HepG2 (cell line): Measurements from ENCODE around the gene ADCY10. TPM values are rescaled to one million over a fixed set of nuclear protein-coding genes. Genes with fewer than 3 reads are reported as not detected.

Source experiments
- FOXK2 ChIP-seq: fragments of 450-650 bp; IDR thresholded peaks from 2 replicates; pipeline ENCODE4 v1.6.1; 2016
- JARID2 ChIP-seq: sonication (generic); formaldehyde crosslinking; IDR thresholded peaks from 2 replicates; pipeline ENCODE4 v1.8.1; 2023; ENCODE audit warnings: missing genetic modification reagents, inconsistent platforms; ENCODE audit not compliant: insufficient replicate concordance
- KDM5B ChIP-seq: sonication (generic); formaldehyde crosslinking; IDR thresholded peaks from 2 replicates; pipeline ENCODE4 v1.4.0; 2020; ENCODE audit warnings: missing genetic modification reagents, mild to moderate bottlenecking, borderline replicate concordance
- SNAI1 ChIP-seq: sonication (generic); formaldehyde crosslinking; IDR thresholded peaks from 2 replicates; pipeline ENCODE4 v1.5.0; 2020; ENCODE audit warnings: mild to moderate bottlenecking, missing genetic modification reagents, borderline replicate concordance
- SP1 ChIP-seq, 2 experiments: fragments of 450-650 bp in 1 of 2; sonication (generic) in 1 of 2; formaldehyde crosslinking in 1 of 2; IDR thresholded peaks; 2 replicates each; pipeline versions ENCODE4 v1.4.0 to v1.6.1; 2016 to 2020; ENCODE audit warnings: missing genetic modification reagents in 1 of 2
- YY1 ChIP-seq: IDR thresholded peaks from 2 replicates; pipeline ENCODE4 v1.6.1; 2011; ENCODE audit warnings: low read length, low read depth, moderate library complexity, mild to moderate bottlenecking; ENCODE audit not compliant: insufficient read depth, insufficient replicate concordance
- ZNF335 ChIP-seq: sonication (generic); formaldehyde crosslinking; IDR thresholded peaks from 2 replicates; pipeline ENCODE4 v1.4.0; 2020; ENCODE audit warnings: missing genetic modification reagents
- ZNF556 ChIP-seq: sonication (generic); formaldehyde crosslinking; IDR thresholded peaks from 2 replicates; pipeline ENCODE4 v1.4.0; 2020; ENCODE audit warnings: mild to moderate bottlenecking, missing genetic modification reagents, borderline replicate concordance
- ZSCAN22 ChIP-seq: sonication (generic); formaldehyde crosslinking; IDR thresholded peaks from 2 replicates; pipeline ENCODE4 v1.4.0; 2020; ENCODE audit warnings: mild to moderate bottlenecking, missing genetic modification reagents
- polyA plus RNA-seq, 8 experiments: library from polyadenylated mRNA; depleted of rRNA in 3 of 8; stranded (reverse) in 7 of 8; unstranded in 1 of 8; fragments of >200 nt; fragmentation: Illumina TruSeq in 4 of 8; extraction: Trizol in 4 of 8; gene quantifications; 2 replicates each; pipeline versions ENCODE4 v1.2.1 to v1.2.3, GENCODE V29; 2011 to 2016; ENCODE audit warnings: low read depth in 4 of 8, missing spikeins in 1 of 8, mixed read lengths in 1 of 8; ENCODE audit not compliant: insufficient read depth in 1 of 8
- total RNA-seq, 5 experiments: library from RNA; depleted of rRNA; stranded (reverse); fragments of >200 nt; fragmentation: Illumina TruSeq; extraction: Trizol; gene quantifications; 2 replicates each; pipeline ENCODE4 v1.2.3, GENCODE V29; 2016; ENCODE audit warnings: low read depth in 1 of 5
- TF ChIP-seq, protein P1 (sequence below): IDR thresholded peaks from 2 replicates; pipeline ENCODE4 v1.6.1; 2018; ENCODE audit warnings: missing genetic modification reagents, mild to moderate bottlenecking, missing compliant biosample characterization
- TF ChIP-seq, protein P2 (sequence below), 2 experiments: fragments of 450-650 bp in 1 of 2; sonication (generic) in 1 of 2; formaldehyde crosslinking in 1 of 2; IDR thresholded peaks; 2 replicates each; pipeline versions ENCODE4 v1.6.1 to v1.8.0; 2016 to 2022; ENCODE audit warnings: antibody characterized with exemption in 1 of 2, mild to moderate bottlenecking in 1 of 2, missing genetic modification reagents in 1 of 2
- TF ChIP-seq, protein P3 (sequence below), 2 experiments: fragments of 450-650 bp in 1 of 2; sonication (generic) in 1 of 2; formaldehyde crosslinking; IDR thresholded peaks; 2 replicates each; pipeline versions ENCODE4 v1.5.0 to v1.8.0; 2020 to 2022; ENCODE audit warnings: mild to moderate bottlenecking in 1 of 2, missing genetic modification reagents in 1 of 2
- TF ChIP-seq, protein P4 (sequence below): sonication (generic); formaldehyde crosslinking; IDR thresholded peaks from 2 replicates; pipeline ENCODE4 v1.4.0; 2020; ENCODE audit warnings: missing genetic modification reagents, borderline replicate concordance

ADCY10 gene
- total and polyA plus RNA-seq, 2 of the 13 experiments (the other 11 are each of a cell fraction or from before 2014, with no cell fraction given), result 0.02 to 0.03 TPM

DNA sequence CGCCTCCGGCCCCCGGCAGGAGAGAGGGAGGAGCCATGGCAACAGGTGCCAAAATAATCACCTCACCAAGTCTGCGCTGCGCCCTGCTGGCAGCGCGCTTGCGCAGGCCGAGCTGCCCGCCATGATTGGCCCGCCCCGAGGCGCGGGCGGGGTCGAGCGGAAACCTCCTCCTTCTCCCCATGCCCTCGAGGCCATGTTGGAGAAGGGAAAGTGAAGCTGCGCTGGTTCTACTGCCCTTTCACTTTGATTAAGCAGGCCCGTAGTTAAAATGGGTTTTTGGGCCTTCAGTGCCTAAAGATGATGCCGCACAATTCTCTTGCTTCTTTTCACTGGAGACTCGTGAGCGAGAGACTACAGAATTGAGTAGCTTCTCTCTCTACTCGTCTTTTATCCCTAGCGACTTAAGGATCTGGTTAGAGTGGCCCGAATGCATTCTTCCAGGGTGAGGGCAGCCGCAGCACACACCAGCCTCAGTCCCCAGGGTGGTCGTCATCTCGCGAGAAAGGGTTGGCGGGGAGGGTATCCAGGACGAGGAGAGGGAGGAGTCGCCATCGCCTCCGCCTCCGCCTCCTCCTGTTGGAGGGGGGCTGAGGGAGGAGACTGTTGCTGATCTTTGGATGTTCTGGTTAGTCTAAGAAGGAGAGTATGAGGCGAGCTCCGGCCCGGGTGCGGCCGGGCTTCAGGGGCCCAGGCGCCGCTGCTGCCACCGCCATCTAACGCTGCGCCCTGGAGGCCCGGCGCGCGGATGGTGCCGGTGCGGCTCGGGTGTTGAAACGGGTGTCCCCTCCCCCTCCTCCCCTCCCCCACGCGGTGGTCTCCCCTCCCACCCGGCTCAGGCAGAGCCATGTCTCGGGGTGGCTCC lies 22.4 kb upstream of the ADCY10 start, which contains the start of gene DCAF6 (continued):
- TF ChIP-seq, protein P1, sequence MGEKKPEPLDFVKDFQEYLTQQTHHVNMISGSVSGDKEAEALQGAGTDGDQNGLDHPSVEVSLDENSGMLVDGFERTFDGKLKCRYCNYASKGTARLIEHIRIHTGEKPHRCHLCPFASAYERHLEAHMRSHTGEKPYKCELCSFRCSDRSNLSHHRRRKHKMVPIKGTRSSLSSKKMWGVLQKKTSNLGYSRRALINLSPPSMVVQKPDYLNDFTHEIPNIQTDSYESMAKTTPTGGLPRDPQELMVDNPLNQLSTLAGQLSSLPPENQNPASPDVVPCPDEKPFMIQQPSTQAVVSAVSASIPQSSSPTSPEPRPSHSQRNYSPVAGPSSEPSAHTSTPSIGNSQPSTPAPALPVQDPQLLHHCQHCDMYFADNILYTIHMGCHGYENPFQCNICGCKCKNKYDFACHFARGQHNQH, result peak; percentile 87
- TF ChIP-seq, protein P2, sequence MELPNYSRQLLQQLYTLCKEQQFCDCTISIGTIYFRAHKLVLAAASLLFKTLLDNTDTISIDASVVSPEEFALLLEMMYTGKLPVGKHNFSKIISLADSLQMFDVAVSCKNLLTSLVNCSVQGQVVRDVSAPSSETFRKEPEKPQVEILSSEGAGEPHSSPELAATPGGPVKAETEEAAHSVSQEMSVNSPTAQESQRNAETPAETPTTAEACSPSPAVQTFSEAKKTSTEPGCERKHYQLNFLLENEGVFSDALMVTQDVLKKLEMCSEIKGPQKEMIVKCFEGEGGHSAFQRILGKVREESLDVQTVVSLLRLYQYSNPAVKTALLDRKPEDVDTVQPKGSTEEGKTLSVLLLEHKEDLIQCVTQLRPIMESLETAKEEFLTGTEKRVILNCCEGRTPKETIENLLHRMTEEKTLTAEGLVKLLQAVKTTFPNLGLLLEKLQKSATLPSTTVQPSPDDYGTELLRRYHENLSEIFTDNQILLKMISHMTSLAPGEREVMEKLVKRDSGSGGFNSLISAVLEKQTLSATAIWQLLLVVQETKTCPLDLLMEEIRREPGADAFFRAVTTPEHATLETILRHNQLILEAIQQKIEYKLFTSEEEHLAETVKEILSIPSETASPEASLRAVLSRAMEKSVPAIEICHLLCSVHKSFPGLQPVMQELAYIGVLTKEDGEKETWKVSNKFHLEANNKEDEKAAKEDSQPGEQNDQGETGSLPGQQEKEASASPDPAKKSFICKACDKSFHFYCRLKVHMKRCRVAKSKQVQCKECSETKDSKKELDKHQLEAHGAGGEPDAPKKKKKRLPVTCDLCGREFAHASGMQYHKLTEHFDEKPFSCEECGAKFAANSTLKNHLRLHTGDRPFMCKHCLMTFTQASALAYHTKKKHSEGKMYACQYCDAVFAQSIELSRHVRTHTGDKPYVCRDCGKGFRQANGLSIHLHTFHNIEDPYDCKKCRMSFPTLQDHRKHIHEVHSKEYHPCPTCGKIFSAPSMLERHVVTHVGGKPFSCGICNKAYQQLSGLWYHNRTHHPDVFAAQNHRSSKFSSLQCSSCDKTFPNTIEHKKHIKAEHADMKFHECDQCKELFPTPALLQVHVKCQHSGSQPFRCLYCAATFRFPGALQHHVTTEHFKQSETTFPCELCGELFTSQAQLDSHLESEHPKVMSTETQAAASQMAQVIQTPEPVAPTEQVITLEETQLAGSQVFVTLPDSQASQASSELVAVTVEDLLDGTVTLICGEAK (IDR thresholded peaks at IDR 0.05), result no peak
- TF ChIP-seq, protein P2 (CRISPR knock-in tag; IDR thresholded peaks at IDR 0.05), result peak; percentile 18; the same call in 1 of the 2 replicates
- peak; percentile 27; the same call in 1 of the 2 replicates for TF ChIP-seq ZNF335 (CRISPR knock-in tag)
- TF ChIP-seq JARID2 (CRISPR knock-in tag), result peak; percentile 24
- peak; percentile 94; the same call in 1 of the 2 replicates for TF ChIP-seq ZNF556 (CRISPR knock-in tag)
- TF ChIP-seq SNAI1 (CRISPR knock-in tag), result no peak; the same call in 1 of the 2 replicates
- peak; percentile 98 for TF ChIP-seq YY1
- TF ChIP-seq SP1 (IDR thresholded peaks at IDR 0.05), result peak; percentile 66
- TF ChIP-seq SP1 (CRISPR knock-in tag; IDR thresholded peaks at IDR 0.05), result peak; percentile 59
- TF ChIP-seq, protein P3, sequence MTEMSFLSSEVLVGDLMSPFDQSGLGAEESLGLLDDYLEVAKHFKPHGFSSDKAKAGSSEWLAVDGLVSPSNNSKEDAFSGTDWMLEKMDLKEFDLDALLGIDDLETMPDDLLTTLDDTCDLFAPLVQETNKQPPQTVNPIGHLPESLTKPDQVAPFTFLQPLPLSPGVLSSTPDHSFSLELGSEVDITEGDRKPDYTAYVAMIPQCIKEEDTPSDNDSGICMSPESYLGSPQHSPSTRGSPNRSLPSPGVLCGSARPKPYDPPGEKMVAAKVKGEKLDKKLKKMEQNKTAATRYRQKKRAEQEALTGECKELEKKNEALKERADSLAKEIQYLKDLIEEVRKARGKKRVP (CRISPR knock-in tag; IDR thresholded peaks at IDR 0.05), result no peak; a peak in 1 of 4 replicates
- 0 out of 2 replicates have a peak, but pooled peaks have one; percentile 55 for TF ChIP-seq ZSCAN22 (CRISPR knock-in tag)
- TF ChIP-seq KDM5B (CRISPR knock-in tag), result 0 out of 2 replicates have a peak, but pooled peaks have one; percentile 14
- no peak for TF ChIP-seq FOXK2
- TF ChIP-seq, protein P4, sequence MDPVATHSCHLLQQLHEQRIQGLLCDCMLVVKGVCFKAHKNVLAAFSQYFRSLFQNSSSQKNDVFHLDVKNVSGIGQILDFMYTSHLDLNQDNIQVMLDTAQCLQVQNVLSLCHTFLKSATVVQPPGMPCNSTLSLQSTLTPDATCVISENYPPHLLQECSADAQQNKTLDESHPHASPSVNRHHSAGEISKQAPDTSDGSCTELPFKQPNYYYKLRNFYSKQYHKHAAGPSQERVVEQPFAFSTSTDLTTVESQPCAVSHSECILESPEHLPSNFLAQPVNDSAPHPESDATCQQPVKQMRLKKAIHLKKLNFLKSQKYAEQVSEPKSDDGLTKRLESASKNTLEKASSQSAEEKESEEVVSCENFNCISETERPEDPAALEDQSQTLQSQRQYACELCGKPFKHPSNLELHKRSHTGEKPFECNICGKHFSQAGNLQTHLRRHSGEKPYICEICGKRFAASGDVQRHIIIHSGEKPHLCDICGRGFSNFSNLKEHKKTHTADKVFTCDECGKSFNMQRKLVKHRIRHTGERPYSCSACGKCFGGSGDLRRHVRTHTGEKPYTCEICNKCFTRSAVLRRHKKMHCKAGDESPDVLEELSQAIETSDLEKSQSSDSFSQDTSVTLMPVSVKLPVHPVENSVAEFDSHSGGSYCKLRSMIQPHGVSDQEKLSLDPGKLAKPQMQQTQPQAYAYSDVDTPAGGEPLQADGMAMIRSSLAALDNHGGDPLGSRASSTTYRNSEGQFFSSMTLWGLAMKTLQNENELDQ, result peak; percentile 49; the same call in 1 of the 2 replicates
